HG03097 (cell line): ENCODE results near the gene ICE2.

ENCODE experiments used
- ATAC-seq: cut with Tn5 transposase; IDR thresholded peaks from one replicate; pipeline ENCODE4 v1.9.1; 2021; ENCODE audit not compliant: unreplicated experiment, low FRiP score

ICE2 gene

DNA sequence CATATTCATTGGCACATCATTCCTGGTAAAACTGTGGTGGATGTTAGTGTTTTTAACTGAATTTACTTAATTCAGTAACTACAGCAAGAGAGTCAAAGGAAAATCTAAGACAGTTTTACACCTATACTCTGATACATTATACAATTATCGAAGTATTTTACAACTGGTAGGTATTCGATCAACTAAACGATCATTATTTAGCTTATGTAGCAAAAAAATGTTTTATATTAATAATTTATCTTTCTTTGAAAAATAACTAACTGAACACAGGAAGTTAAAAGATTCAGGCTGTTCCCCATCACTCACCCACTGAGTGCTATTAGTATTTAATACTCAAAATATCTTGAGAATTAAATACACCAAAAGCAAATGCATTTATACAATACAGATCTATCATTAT lies 21.0 kb downstream of the ICE2 start:
- no peak for ATAC-seq

DNA sequence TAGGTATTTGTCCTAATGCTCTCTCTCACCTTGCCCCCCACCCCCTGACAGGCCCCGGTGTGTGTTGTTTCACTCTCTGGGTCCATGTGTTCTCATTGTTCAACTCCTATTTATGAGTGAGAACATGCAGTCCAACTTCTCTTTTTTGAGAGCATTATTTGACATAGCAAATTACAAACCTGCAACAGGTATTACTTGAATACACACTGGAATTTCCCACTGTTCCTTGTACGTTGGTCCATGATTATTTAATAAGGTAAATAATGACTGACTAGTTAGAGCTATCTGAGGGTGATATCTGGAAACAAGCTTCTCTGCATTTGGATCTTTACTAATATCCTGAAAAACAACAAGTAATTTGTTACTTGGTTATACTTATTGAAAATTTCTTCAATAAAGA lies 24.1 kb downstream of the ICE2 start:
- ATAC-seq: no peak

DNA sequence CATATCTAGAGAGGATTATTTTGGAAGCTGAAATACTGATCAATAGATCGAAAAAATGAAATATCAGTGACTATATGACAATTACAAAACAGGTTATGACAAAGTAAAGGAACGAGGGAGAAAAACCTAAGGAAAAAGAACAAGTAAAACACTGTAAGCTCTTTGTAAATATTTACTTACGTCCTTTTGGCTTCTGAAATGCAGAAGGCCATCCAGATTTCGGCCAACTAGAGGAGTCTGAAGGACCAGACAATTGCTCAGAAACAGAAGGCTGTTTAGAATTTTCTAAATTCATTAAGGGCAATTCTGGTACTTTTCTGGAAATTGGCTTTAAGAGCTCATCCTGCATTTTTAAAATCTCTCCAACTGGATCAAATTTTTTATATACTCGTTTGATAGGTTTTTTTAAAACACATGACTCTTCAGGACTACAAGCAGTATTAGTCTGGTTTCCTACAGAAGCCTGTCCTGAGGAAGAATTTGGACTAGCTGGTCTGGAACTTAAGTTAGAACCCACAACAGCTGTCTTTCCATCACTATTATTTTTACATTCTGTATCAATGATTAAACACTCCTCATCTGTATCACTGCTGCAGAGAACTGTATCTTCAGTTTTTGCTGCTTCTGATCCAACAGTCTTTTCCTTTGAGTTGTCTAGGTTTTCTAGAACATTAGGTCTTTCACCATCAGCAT lies 30.1 kb downstream of the ICE2 start:
- ATAC-seq: no peak

DNA sequence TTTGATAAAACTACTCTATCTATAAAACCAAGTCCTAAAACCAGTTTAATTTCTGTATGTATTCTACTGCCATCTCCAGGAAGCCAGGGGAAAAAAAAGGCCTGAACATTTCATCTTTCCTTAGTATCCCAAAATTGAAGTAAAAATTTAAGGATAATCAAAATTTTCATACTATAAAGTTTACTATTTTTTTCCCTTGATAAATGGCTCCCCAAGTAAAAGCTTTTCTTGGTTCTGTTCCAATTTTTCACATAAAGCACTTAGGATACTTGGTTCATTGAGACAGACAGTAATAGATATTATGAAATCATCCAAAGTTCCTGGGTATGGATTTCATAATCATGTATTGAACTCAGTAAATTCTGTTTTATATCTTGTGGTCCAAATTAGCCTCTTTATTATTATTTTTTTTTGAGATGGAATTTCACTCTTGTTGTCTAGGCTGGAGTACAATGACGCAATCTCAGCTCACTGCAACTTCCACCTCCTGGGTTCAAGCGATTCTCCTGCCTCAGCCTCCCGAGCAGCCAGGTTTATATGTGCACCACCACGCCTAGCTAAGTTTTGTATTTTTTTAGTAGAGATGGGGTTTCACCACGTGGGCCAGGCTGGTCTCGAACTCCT lies 34.5 kb downstream of the ICE2 start:
- ATAC-seq: no peak

DNA sequence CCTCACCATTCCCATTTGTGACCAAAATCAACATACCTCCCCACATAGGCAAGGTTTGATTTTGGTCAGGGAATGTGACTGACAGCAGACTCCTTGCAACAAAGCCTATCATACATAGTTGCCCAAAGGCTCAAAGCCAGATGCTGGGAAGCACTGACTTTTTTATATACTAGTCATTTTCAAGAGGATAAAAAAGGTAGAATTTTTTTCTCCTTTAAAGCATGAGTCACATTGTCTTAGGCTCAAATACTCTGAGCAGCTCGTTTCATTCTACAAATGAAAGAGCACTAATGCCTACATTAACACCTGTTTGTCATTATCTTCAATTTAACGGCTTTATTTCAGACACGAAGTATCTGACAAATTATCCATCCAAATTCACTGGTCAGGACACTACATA lies 36.2 kb downstream of the ICE2 start:
- no peak for ATAC-seq

DNA sequence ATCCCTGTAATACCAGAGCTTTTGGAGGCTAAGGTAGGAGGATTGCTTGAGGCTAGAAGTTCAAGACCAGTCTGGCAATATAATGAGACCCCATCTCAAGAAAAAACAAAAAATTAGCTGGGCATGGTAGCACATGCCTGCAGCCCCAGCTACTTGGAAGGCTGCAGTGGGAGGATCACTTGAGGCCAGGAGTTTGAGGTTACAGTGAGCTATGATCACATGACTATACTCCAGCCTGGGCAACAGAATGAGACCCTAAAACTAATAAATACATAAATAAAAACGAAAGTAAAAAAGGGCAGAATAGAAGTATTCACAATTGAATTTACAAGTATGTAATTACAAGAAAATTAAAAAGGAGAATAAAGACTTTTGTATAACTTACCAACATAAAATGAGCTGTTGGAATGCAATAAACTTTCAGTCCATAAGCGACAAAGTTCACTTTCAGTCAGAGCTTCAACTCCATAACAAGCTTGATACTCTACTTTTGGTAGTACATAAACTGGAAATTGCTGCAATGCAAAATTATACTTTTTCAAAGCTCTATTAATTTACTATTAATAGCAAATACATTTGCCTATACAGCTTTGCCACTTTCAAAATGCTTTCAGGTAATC lies 36.8 kb downstream of the ICE2 start:
- ATAC-seq: no peak

DNA sequence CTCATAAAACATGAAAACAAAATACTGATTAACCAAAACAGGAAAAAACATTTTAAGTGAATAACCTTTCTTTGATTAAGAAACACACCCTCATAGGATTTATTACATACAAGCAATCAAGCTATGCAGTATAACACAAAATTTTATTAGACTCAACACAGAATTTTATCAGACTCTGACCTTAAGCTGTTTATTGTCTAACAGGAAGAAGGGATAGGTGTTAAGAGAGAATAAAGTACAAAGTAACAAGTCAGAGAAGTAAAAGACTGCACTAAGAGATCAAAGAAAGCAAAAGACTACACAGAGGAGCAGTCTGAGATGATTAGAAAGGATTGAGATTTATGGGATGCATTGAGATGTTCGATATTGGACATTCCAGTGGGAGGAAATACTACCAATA lies 37.6 kb downstream of the ICE2 start:
- ATAC-seq: no peak

DNA sequence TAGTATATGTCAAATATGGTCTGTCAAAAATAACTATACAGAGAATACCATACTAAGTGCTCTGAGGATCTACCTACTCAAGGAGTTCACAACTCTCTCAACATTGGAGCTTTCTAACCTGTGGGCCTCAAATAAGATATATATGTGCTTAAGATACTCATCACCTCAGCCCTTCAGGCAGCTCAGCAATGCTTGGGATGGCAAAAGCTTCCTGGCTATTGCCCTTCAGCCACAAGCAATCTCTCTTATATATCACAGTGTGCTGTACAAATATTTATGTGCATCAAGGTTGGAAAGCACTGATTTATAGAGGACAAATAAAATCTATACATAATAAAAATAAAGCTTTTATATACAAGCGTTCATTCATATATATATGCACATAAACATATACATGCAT lies 40.3 kb downstream of the ICE2 start:
- ATAC-seq: no peak

DNA sequence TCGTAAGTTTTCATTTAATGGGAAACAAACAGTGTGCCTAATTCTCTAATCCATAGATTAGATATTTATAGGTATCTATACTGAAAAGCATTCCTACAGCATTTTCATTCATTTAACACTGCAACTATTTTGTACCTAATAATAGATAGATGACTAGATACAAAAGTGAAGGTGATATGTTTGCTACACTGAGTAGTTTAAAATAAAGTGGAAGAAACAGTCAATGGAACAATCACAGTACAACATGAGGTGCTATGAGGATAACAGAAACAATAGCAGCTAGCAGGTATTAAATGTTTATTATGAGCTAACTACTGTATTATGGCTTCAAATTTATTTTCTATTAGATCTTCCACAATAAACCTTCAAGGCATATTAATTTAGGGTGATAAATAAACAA lies 50.0 kb downstream of the ICE2 start:
- ATAC-seq: no peak

DNA sequence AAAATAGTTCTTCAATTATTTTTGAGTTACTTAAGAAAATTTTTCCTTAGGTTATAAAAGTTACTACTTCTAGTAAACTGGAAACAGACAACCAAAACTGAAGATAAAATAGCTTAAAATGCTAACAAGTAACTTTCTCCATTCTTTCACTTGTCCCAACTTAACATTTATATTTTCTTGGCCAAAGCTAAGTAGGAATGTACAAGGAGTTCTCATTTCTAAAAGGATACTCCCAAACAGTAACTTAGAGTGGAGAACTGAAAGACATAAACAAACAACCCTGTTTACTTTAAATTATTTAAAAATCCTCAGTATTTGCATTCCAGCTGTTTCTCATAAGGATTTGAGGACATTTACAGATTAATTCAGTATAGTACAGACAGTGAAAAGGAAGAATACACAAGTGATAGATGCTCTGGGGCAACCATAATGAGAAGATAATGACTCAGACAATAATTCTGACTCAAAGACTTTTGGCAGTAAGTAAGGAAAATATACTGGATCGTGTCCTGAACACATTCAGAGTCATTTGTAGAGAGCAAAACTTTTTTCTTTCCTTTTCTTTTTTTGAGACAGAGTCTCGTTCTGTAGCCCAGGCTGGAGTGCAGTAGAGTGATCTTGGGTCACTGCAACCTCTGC lies 52.0 kb downstream of the ICE2 start:
- ATAC-seq: no peak

DNA sequence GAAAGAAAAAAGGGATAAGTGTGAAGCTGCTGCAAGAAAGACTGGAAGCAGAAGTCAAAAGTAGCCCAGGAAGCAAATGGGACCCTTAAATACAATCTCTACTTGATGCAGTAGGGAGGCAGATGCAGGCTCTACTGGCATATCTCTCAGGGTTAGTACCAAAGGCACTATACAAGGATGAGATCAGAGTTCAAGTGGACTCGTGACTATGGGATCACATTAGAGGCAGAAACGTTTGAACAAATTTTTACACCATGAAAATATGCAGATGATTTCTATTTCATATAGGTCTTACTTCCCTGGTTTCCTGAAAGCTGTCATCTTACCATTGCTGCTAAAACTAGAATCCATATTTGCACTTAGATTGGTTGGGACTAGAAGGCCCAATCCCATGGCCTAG lies 53.5 kb downstream of the ICE2 start:
- ATAC-seq: no peak

DNA sequence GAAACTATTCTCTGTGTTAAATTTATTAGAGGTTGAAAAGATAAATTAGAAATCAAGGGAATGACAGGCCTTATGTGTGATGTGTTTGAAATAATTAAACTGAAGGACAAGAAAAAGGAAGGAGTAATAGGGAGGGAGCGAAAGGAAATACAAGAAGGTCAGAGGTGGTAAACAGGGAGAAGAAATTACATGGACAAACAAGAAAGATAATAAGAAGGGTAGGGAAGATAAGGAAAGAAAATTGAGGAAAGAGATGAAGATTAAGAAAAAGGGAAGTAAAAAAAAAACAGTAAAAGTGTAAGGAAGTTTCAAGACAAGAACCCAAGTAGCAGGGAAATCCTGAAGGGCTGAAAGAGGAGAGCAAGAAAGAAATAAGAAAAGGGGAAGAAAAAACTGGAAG lies 54.9 kb downstream of the ICE2 start:
- no peak for ATAC-seq

DNA sequence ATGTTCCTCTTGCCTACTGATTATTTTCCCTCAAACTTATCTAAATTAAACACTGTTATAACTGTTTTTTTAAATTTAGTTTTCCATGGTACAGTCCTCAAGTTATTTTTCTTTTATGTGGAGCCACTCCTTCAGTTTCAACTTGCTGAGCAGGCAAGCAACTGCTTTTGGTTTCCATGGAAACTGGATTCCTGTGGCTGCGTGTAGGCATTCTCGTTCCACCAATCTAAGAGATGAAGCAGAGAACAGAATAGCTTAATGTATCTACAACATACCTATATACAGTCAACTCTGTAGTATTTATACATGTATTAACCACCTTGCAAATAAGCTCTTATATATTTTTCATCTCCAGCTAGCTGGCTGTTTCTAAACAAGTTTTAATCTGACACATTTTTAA lies 55.4 kb downstream of the ICE2 start:
- no peak for ATAC-seq

DNA sequence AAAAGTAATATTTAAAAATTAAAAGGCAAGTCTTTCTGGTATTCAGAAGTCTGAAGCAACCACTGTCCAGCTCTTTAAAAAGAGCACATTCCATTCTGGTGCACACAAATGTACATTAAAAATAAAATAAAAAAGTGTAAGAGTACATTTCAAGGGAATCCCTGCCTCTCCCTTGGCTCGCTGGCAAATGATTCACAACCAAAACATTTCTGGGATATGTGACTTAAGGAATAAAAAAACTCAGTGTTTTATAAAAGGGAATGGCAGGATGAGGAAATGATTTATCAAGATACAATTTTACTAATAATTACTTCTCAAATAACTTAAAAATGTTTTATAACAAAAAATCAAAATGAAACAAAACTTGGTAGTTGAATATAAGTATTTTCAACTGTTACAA lies 57.4 kb downstream of the ICE2 start:
- no peak for ATAC-seq

DNA sequence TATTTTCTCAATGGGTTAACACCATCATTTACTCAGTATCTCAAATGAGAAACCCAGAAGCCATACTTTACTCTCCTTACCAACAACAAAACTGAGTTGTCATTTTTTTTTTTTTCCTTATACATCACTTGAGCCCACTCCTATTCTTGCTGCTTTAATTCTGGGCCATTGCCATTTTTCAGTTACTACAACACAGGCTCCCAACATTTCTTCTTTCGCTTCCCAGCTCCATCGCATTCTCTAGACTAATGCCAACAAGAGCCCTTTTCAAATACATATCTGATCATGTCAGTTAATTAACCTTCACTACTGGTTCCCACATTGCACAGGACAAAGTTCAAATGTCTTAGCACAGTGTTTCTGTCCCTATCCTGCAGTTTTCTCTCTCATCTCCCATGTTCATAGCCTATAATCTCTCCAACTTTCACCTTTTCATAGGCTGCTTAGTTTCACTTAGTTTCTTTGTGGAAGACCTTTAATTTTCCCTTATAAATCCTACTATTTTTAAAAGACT lies 58.7 kb downstream of the ICE2 start:
- no peak for ATAC-seq

DNA sequence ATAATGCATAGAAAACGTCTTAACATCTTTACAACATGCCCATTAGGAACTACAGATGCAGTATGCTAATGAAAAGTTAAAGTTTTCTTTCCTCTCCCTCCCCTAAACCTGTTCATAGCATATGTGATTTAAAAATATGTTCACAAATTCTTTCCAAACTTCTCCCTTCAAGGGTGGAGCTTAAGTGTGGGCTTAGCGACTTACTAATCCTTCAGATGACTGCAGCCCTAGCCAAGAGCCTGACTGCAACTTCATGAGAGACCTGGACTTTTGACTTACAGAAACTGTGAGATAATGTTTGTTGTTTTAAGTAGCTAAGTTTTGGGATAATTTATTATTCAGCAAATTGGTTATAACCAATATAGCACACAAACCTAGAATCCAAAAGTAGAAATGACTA lies 59.2 kb downstream of the ICE2 start:
- no peak for ATAC-seq

DNA sequence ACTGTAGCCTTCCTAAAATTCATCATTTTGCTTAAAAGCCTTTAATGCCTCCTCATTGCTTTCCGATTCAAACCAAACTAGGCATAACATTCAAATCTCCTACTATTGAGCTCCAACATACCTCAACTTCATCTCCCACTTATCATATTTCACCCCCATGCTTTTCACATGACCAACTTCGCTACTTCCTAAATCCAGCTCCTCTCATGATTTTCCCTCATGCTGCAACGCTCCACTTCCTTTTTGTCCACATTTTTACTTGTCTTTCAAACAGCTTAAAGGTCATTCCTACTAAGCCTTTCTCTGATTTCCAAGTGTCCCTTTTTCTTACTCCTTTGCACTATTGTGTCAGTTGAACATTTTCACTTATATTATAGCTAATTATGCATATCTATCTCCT lies 60.8 kb downstream of the ICE2 start:
- ATAC-seq: no peak

DNA sequence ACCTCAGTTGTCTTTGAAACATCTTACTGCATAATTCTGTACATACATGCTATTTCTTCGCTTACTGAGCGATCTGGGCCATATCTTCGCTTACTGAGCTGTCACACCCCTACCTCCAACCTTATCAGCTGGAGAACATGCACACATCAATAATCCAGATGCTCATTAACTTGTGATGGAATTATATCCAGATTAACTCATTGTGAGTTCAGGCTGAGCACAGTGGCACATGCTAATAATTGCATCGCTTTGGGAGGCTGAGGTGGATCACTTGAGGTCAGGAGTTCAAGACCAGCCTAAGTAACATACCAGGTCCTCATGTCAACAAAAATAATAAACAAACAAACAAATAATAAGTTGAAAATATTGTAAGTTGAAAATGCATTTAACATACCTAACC lies 61.8 kb downstream of the ICE2 start:
- ATAC-seq: no peak

DNA sequence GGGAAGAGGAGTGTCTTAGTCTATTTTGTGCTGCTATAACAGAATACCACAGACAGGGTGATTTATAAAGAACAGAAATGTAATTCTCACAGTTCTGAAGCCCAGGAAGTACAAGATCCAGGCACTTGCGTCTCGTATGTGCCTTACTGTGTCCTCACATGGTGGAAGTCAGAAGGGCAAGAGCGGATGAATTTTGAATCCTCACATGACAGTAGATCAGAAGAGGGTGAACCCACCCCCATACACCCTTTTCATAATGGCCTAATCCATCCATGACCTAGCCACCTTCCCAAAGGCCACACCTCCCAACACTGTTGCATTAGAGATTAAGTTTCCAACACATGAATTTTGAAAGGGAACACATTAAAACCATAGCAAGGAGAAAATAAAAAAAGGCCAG lies 62.5 kb downstream of the ICE2 start:
- no peak for ATAC-seq

DNA sequence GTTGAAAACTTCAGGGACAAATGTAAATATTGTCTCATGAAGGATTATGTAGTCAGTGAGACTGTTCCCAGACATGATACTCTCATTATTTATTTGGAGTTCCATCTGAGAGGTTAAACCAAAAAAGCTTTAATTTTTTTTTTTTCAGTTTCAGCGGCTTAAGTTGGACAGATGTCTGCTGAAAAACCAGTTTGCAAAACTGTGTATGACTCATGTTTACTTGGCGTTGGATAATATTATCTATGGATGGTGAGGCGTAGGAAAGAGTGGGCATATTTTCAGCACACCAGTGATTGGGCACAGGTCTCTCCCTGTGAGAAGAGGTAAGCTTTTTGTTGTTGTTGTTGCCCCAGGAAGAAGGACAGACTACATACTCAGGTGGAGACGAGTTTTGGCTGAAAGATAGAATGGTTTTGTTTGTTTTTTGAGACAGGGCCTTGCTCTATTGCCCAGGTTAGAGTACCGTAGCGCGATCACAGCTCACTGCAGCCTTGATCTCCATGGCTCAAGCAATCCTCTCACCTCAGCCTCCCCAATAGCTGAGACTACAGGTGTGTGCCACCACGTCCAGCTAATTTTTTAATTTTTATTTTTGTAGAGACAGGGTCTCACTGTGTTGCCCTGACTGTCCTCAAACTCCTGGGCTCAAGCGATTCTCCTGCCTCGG lies 64.8 kb downstream of the ICE2 start:
- no peak for ATAC-seq

DNA sequence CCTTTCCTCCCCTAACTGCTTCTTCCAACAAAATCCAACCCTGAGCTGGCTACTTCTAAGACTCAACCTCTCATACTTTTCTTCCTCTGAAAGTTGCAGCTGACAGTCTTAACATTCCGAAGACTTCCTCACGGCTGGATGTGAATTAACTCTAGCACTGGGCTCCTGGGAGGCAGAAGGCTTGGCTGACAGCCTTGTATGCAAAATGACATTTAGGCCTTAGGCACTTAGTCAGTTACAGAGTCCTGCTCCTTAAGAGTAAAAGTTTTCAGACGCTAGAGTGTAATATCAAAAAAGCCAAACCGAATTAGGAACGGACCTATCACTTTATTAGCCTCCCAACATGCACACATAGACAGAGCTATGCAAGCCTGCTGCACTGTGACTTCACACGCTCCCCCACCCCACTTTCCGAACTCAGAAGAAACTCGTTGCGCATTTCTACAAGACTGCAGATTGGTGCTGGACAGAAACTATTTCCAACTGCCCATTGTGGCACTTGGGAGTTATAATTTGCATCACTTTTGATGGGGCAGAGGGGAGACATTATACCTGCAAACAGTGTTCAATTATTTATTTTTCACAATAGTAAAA lies 65.6 kb downstream of the ICE2 start:
- ATAC-seq: no peak
